GM19463 (cell line): ENCODE data around the gene ZNF283.
"Not testable (repeated sequence)": the region's sequence is repeated elsewhere in the genome, so short reads cannot be mapped to it uniquely, and the experiment has no call there.

Experiments used
- ATAC-seq: cut with Tn5 transposase; IDR thresholded peaks from one replicate; pipeline ENCODE4 v1.9.1; 2021; ENCODE audit warnings: mild to moderate bottlenecking, moderate library complexity; ENCODE audit not compliant: unreplicated experiment

Gene ZNF283

DNA sequence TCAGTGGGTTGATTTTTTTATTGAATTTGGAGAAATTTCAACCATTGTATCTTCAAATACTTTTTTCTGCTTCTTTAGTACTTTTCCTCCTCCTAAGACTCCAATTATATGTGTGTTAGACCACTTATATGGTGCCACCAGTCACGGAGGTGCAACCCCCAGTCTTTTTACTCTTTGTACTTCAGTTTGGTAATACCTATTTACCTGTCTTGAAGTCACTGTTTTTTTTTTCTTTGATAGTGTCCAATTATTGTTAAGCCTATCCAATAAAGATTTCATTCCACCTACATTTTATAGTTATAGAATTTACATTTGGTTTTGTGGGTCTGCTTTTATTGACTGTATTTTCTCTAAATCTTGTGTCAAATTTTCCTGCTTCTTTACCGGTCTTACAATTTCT lies 14.9 kb downstream of the ZNF283 start:
- ATAC-seq = no peak

DNA sequence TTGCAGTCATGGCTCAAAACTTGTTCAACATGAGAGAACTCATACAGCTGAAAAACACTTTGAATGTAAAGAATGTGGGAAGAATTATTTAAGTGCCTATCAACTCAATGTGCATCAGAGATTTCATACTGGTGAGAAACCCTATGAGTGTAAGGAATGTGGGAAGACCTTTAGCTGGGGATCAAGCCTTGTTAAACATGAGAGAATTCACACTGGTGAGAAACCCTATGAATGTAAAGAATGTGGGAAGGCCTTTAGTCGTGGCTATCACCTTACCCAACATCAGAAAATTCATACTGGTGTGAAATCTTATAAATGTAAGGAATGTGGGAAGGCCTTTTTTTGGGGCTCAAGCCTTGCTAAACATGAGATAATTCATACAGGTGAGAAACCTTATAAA lies 20.1 kb downstream of the ZNF283 start:
- no peak for ATAC-seq

DNA sequence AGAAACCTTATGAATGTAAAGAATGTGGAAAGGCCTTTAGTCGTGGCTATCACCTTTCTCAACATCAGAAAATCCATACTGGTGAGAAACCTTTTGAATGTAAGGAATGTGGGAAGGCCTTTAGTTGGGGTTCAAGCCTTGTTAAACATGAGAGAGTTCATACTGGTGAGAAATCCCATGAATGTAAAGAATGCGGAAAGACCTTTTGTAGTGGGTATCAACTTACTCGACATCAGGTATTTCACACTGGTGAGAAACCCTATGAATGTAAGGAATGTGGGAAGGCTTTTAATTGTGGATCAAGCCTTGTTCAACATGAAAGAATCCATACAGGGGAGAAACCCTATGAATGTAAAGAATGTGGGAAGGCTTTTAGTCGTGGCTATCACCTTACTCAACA lies 20.8 kb downstream of the ZNF283 start:
- ATAC-seq = no peak

DNA sequence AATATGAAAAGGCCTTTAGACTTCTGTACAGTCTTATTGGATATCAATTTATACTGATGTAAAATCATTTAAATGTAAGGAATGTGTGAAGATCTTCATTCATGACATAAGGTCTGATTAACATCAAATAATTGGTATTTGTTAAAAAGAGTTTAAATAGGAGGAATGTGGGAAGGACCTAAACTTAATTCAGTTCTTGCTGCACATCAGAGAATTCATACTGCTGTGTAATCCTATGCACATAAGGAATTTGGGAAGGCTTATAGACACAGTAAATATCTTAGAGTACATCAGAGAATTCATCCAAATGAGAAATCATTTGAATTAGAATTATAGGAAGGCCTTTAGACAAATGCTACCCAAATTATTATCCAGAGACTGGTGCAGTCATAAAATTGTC lies 21.7 kb downstream of the ZNF283 start:
- ATAC-seq = no peak

DNA sequence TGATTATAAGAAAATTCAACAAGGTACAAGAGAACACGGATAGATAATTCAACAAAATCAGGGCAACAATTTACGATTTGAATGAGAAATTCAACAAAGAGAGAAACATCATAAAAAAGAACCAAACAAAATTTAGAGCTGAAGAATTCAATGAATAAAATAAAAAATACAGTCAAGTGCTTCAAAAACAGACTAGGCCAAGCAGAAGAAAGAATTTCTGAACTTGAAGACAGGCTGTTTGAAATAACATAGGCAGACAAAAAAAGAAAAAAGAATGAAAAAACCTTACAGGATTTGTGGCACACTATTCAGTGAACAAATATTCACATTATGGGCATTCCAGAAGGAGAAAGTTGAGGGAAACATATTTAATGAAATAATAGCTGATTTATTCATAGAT lies 31.1 kb downstream of the ZNF283 start:
- no peak for ATAC-seq

DNA sequence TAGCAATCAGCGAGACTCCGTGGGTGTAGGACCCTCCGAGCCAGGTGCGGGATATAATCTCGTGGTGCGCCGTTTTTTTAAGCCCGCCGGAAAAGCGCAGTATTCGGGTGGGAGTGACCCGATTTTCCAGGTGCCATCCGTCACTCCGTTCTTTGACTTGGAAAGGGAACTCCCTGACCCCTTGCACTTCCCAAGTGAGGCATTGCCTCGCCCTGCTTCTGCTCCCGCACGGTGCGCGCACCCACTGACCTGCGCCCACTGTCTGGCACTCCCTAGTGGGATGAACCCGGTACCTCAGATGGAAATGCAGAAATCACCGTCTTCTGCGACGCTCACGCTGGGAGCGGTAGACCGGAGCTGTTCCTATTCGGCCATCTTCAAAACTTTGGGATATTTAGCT lies 39.8 kb downstream of the ZNF283 start:
- not testable (repeated sequence) for ATAC-seq

DNA sequence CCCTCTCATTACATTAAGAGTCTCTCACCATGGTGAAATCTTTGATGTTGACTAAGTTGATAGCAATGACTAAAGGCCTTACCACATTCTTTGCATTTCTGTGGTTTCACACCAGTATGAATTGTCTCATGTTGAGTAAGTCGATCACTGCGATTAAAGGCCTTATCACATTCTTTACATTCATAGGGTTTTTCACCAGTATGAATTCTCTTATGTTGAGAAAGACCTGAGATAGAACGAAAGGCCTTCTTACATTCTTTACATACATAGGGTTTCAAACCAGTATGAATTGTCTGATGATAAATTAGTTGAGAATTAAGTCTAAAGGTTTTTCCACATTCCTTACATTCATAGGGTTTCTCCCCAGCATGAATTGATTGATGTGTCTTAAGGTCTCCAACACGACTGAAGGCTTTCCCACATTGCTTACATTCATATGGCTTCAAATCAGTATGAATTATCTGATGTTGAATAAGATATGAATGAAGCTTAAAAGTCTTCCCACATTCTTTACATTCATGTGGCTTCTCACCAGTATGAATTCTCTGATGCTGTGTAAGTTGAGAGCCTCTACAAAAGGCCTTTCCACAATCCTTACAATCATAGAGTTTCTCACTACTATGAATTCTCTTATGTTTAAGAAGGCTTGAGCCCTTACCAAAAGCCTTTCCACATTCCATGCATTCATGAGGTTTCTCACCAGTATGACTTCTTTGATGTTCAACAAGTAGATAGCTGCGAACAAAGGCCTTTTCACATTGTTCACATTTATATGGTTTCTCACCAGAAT lies 45.6 kb downstream of the ZNF283 start:
- no peak for ATAC-seq

DNA sequence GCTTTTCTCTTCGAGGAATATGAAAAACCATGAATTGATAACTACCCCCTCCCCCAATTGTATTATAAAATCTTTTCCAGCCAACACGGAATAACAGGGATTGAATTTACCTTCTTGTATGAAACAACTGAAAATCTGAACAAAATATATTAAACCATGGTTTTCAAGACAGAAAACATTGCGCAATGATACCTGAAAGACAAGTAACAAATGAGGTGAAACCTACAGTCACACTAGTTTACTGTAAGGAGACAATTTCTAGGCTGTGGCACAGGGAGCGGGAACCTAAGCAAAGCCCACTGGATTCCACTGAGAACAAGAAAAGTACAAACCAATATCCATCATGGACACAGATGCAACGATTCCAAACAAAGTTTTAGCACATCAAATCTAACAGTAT lies 53.4 kb downstream of the ZNF283 start:
- no peak for ATAC-seq

DNA sequence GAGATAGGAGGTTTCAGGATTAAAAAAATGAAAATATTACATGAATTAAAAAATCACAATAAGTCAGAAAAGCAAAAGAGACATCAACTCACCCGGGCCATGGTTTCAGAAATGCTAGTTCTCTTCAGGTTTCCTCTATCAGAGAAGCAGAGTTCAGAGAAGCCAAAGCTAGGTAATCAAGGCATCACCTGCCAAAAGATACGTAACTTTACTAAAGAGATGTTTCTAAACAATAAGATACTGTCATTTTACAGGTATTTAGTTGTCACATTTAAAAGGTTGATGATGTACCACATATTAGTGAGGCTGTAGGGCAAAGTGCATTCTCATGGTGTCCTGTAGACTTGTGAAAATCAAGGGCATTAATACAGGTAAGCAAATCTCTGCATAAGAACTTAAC lies 56.7 kb downstream of the ZNF283 start, which contains the start of gene ZNF404:
Gene ZNF404, minus strand, starts transcription at position 101 of the 400 bp plus-strand sequence.
- ATAC-seq = no peak

DNA sequence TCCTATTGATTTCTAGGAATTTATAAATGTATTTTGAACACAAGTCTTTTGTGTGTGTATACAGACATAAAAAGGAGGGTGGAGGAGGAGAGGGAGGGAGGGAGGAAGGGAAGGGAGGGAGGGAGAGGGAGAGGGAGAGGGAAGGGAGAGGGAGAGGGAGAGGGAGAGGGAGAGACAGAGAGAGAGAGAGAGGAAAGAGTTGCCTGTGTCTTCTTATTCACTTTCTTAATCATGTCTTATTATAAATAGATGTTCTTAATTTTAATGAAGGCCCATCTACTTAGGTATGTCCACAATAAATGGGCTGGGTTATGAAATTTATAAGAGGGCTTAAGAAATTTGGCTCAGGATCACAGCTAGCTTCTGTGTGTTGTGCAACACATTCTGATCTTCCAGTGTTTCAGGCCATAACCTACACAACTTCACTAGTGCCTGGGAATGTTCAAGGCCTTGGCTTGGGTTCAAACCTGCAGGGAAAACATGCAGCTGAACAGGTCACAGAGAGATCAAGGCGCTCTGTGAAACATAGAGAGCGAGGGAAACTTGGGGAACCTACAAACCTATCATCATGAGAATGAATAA lies 68.7 kb downstream of the ZNF283 start:
- no peak for ATAC-seq
